ENCODE results near the gene CDKL4.

- TF ChIP-seq CTCF (IDR thresholded peaks at IDR 0.05) (no peak), POLR2A (IDR thresholded peaks at IDR 0.05) (no peak)
These were observed 99.4 kb downstream of the CDKL4 start for GRCh38 chr2:39144416-39144815.

Measured in thyroid gland (tissue), 4 donors.